ENCODE results near the gene EMID1.

Gene EMID1

GRCh38 chr22:29298641-29299040, 92.9 kb downstream of the EMID1 start:
- no peak for DNase-seq

- DNase-seq: no peak
These were observed 93.6 kb downstream of the EMID1 start for GRCh38 chr22:29299136-29299900.

- DNase-seq: no peak
These were observed 94.7 kb downstream of the EMID1 start for GRCh38 chr22:29300467-29300806.

- no peak for DNase-seq
These were observed 95.3 kb downstream of the EMID1 start for GRCh38 chr22:29300807-29301601.

GRCh38 chr22:29301716-29302401, 96.2 kb downstream of the EMID1 start:
- DNase-seq: no peak

- no peak for DNase-seq
These were observed 96.6 kb downstream of the EMID1 start for GRCh38 chr22:29302402-29302680.

GRCh38 chr22:29302681-29303465, 97.2 kb downstream of the EMID1 start:
- DNase-seq: no peak

- no peak for DNase-seq
These were observed 100.1 kb downstream of the EMID1 start for GRCh38 chr22:29305836-29306174.

- DNase-seq: no peak
These were observed 100.6 kb downstream of the EMID1 start, which contains the start of gene GAS2L1 for GRCh38 chr22:29306175-29306834. Gene GAS2L1, plus strand, starts transcription at chr22:29306650. Its CDS starts 1,456 bp downstream, at chr22:29308106.

GRCh38 chr22:29306835-29307595, 101.3 kb downstream of the EMID1 start:
- DNase-seq: no peak

GRCh38 chr22:29307596-29308147, 102.0 kb downstream of the EMID1 start:
- DNase-seq: no peak

GRCh38 chr22:29308148-29308790, 102.6 kb downstream of the EMID1 start:
- no peak for DNase-seq

GRCh38 chr22:29308791-29309262, 103.1 kb downstream of the EMID1 start:
- no peak for DNase-seq
